H7 (cell line): ENCODE measurements around the gene FGF9. TPM values are rescaled to one million over a fixed set of nuclear protein-coding genes. Genes with fewer than 3 reads are reported as not detected.

ENCODE experiments used
- DNase-seq: peaks from one replicate; pipeline ENCODE4 v3.0.0; 2012
- H3K27me3 ChIP-seq: 2 replicates; pipeline ENCODE4 v1.6.0; 2011; ENCODE audit warnings: mild to moderate bottlenecking, low read length; ENCODE audit not compliant: control insufficient read depth, insufficient read depth
- H3K36me3 ChIP-seq: replicated peaks from 2 replicates; pipeline ENCODE4 v1.5.1; 2011; ENCODE audit warnings: low read length; ENCODE audit not compliant: control insufficient read depth, insufficient read depth
- H3K4me3 ChIP-seq: 2 replicates; pipeline ENCODE4 v1.5.1; 2011; ENCODE audit warnings: low read depth, mild to moderate bottlenecking, control low read depth, low read length, moderate library complexity; ENCODE audit not compliant: insufficient read depth
- total RNA-seq: library from RNA; depleted of rRNA; stranded (reverse); fragments of >200 nt; shearing (Covaris generic); gene quantifications from 2 replicates; pipeline ENCODE4 v1.2.3, GENCODE V29; 2014; rRNA removed

The FGF9 gene
- total RNA-seq, 1 experiment from 2014 or later: 0.42 TPM

GRCh38 chr13:21745307-21745706, 74.4 kb downstream of the FGF9 start:
- no peak overlapping the region for H3K4me3 ChIP-seq
- no peaks in the 10 kb centered on the region for H3K36me3 ChIP-seq
- H3K27me3 ChIP-seq: no peaks in the 10 kb centered on the region
- no peak for DNase-seq

- Histone ChIP-seq H3K4me3 (no peak overlapping the region), H3K27me3 (no peaks in the 10 kb centered on the region), H3K36me3 (no peaks in the 10 kb centered on the region)
- DNase-seq: no peak
Measured at GRCh38 chr13:21747456-21747855, 76.6 kb downstream of the FGF9 start.

DNA sequence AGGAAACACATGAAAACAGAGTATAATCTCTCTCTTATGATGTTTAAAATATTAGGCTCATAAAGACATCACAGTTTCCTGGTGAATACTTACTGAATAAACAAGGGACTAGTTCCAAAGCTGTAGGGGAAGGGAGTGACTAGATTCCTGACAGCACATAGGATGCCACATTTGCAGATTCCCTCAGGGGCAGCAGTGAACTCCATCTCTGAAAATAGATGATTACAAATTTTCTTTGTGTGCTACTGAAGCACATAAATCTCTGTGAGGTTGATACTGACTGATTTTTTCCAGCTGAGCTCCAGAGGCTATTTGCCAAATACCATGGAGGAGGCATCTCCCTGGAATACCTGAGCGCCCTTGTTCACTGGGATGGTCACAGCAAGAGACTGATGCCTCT, 77.3 kb downstream of the FGF9 start:
- no peaks in the 10 kb centered on the region for H3K27me3 ChIP-seq
- H3K4me3 ChIP-seq: no peak overlapping the region
- no peaks in the 10 kb centered on the region for H3K36me3 ChIP-seq

GRCh38 chr13:21749410-21749809, 78.5 kb downstream of the FGF9 start:
- no peak overlapping the region for H3K4me3 ChIP-seq
- no peak for DNase-seq
- no peaks in the 10 kb centered on the region for H3K27me3 ChIP-seq
- H3K36me3 ChIP-seq: no peaks in the 10 kb centered on the region

More for the DNA sequence above, 77.3 kb downstream of the FGF9 start:
- no peak for DNase-seq

- no peak for DNase-seq
- H3K4me3 ChIP-seq: no peak overlapping the region
Measured at GRCh38 chr13:21752501-21752900, 81.6 kb downstream of the FGF9 start.

DNA sequence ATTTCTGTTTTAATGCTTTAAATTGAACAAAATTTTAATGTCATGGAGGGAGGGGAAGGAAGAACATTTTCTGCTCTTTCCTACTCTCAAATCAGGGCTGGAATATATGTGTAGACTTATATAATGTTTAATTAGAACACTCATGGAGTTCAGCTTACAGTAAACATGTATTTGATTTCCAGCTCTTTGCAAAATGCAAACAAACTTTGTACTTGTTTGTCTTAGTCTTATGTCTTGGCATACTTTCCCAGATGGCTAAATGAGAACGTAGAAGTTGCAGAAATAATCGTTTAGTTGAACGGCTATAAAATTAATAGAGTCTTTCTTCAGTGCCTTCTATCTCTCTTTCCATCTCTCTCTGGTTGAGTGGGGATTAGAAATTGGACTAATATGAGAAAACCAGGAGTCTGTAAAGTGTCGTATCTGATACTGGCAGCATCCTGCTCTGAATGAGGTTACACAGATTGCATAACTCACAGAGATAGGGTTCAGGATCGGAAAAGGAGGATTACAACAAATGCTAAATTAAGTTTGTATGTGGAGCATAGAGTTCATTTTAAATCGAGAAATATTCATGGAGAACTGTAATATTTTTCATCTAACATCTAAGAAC, 82.3 kb downstream of the FGF9 start:
- DNase-seq: no peak
- Histone ChIP-seq H3K4me3 (no peak overlapping the region), H3K27me3 (no peaks in the 10 kb centered on the region), H3K36me3 (no peaks in the 10 kb centered on the region)

More at GRCh38 chr13:21752501-21752900, 81.6 kb downstream of the FGF9 start:
- H3K36me3 ChIP-seq: no peaks in the 10 kb centered on the region
- no peaks in the 10 kb centered on the region for H3K27me3 ChIP-seq

Other genes starting within 250 kb of the FGF9 start
- gene ZDHHC20, start 211.8 kb upstream of the FGF9 start, total RNA-seq: 56.6 and 72.3 TPM in 2 replicates
- 56.1 and 69.7 TPM in 2 replicates for gene MICU2, start 66.9 kb upstream of the FGF9 start, total RNA-seq